HG02763 (cell line): ENCODE data around the gene LIMCH1.
"Not testable (repeated sequence)": the region's sequence is repeated elsewhere in the genome, so short reads cannot be mapped to it uniquely, and the experiment has no call there.

Experiments used
- ATAC-seq: cut with Tn5 transposase; IDR thresholded peaks from one replicate; pipeline ENCODE4 v1.9.1; 2021; ENCODE audit warnings: mild to moderate bottlenecking, moderate library complexity; ENCODE audit not compliant: unreplicated experiment

The LIMCH1 gene

GRCh38 chr4:41670982-41671381, 133.0 kb downstream of the LIMCH1 start:
- ATAC-seq = no peak

GRCh38 chr4:41678086-41678816, 140.3 kb downstream of the LIMCH1 start:
- ATAC-seq = no peak

GRCh38 chr4:41678951-41679350, 141.0 kb downstream of the LIMCH1 start:
- ATAC-seq = no peak

DNA sequence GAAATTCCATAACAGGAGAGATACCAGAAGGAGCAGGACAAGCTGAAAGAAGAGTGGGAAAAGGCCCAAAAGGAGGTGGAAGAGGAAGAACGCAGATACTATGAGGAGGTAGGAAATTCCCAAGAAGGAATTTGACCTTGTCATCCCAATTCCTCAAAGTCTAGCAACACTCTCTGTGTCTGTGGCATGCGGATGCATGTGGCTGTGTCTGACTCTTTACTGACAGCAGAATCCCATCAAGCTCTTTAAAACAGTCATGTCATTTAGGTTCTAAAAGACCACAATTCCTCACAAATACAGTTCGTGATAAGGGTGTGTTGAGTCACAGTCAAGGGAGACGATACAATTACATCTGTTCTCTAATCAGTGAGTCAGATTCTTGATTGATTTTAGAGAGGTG, 142.0 kb downstream of the LIMCH1 start:
- ATAC-seq = no peak

DNA sequence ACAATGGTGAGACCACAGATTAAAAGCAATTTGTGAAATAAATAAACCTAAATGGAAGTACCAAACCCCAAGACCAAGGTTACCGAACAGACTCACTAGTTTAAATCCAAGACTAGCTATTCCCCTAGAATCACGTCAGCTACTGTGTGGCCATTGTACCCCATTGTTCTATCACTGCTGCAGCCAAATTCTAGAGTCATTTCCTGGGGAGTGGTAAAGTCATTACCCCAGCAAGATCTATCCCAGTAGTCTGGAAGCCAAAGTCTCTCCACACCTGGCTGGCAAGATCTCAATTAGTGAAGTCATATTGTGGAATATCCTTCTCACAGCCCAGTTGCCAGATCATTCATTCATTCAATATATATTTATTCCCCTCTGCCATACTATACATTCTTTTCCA, 143.1 kb downstream of the LIMCH1 start:
- ATAC-seq = no peak

DNA sequence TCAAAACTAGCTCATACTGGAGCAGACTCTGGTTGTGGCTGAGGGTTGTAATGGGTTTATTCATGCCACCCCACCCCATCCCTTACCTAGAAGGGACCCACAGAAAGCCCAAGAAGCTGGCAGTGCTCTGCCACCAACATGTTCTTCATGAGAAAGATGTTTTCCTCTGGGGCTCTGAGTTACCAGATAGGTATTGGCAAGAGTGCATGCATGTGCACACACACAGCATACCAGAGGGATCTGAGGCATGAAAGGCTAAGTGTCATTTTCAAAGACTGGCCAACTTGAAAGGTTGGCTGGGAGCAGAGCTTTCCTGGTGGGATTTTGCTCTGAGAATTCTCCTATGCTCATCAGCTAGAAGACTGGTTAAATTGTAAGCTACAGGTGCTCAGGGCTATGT, 145.4 kb downstream of the LIMCH1 start:
- ATAC-seq = no peak

GRCh38 chr4:41686893-41687292, 148.9 kb downstream of the LIMCH1 start:
- ATAC-seq = no peak

DNA sequence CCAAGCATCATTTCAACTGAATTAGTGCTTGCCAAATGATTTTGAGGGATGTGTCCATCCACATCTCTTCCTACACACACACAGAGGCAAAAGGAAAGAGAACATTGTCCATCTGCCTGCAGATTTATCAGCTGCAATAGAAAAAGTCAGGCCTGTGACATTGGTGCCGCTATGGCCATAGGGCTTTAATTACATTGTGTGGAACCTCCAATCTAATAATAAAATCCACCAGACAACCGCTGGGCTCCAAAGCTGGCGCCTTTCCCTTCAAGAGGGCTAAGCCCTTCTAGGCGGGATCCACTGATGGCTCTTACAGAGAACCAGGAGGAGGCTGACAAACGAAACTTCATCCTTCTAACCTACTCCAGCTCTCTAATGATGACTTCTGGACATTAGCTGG, 150.0 kb downstream of the LIMCH1 start:
- ATAC-seq = no peak

- peak; percentile 57 for ATAC-seq
These were observed 154.9 kb downstream of the LIMCH1 start for GRCh38 chr4:41692717-41693345.

- no peak for ATAC-seq
These were observed 155.7 kb downstream of the LIMCH1 start for GRCh38 chr4:41693629-41694028.

- ATAC-seq = no peak
These were observed 158.2 kb downstream of the LIMCH1 start for GRCh38 chr4:41696131-41696530.

DNA sequence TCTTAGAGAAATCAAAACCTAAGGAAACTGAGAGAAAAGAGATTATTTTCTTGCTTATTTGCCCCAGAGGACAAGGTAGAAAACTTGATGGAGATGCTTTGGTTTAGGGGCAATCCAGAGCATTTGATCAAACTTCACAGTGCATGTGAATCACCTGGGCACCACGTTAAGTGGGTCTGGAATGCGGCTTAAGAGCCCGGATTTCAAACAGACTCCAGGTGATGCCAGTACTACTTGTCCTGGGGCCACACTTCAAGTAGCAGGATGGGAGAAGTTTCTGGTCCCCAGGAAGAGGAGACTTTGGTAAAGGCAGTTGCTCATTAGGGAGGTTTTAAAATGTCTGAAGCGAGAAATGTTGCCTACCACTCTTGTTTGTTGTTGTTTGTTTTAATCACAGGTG, 158.8 kb downstream of the LIMCH1 start:
- no peak for ATAC-seq

GRCh38 chr4:41701983-41702382, 164.0 kb downstream of the LIMCH1 start:
- ATAC-seq = no peak

DNA sequence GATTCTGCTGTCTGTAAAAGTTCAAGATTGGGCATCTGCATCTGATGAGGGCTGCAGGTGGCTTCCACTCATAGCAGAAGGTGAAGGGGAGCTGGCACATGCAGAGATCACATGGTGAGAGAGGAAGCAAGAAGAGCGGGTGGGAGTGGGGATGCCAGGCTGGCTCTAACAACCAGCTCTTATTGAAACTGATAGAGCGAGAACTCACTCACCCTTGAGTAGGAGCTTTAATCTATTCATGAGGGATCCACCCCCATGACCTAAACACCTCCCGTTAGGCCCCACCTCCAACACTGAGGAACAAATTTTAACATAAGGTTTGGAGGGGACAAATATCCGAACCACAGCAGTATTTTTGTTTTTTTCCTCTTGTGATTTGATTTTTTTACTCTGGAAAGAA, 164.8 kb downstream of the LIMCH1 start:
- no peak for ATAC-seq

DNA sequence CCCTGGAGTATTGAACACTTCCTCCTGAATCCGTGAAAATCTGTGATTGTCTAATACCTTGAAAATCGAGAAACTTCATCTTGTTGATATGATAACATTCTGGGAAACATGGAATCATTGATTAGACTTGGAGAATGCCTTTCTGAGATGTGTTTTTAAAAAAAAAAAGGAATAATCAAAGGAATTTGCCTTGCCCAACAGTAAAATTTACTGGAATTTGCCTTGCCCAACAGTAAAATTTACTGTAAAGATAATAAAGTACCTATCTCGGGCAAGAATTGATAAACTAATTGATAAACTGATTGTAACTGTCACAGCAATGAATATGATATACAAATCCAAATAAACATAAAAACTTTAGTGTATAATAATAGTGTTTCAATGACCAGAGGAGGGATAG, 165.8 kb downstream of the LIMCH1 start:
- no peak for ATAC-seq

GRCh38 chr4:41709844-41710481, 172.0 kb downstream of the LIMCH1 start:
- no peak for ATAC-seq

GRCh38 chr4:41711654-41712053, 173.7 kb downstream of the LIMCH1 start:
- ATAC-seq = not testable (repeated sequence)

DNA sequence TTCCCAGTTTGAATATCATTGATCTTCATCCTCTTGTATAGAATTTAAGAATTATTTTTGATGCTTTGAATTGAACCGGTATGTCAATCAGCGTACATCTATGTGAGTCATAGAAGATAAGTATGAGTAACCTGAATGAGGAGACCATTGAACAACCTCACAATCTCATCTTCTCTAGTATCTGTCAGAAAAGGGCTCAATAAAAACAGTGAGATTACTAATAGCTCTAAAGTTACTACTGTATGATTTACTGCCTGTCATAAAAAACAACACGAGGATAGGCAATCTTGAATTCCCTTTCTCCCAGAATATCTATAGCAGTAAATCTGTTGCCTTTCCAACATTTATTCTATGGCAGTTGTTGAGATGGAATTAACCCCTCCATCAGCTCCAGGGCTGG, 174.5 kb downstream of the LIMCH1 start:
- ATAC-seq = no peak

- no peak for ATAC-seq
These were observed 175.8 kb downstream of the LIMCH1 start for GRCh38 chr4:41713768-41714167.

DNA sequence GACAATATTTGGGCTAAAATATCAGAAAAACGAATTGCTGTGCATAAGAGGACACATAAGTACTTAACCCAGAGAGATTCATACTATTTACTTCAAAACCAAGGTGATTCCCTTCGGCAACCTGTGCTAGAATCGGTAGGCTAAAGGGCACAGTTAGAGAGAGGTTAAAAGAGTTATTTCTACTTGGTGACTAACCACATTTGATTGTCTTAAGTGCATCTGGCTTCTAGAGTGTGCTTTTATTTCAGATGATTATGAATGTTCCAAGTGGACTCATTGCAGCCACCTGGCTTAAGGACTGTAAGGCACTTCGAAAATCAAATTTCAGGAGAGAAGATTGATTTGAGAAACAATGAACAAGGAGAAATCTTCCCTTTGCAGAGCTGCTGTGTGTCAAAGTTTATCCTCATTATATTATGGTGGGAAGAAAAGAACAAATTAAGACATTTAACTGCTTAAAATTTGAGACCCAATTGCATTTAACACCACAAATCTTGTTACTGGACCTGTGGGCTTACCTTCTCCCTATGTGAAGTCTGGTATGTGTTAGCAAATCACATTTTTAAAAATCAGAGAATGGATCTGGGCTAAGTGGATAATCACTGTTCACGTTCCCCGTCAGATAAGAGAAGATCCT, 176.5 kb downstream of the LIMCH1 start:
- ATAC-seq = no peak

- no peak for ATAC-seq
These were observed 177.2 kb downstream of the LIMCH1 start for GRCh38 chr4:41715155-41715554.

DNA sequence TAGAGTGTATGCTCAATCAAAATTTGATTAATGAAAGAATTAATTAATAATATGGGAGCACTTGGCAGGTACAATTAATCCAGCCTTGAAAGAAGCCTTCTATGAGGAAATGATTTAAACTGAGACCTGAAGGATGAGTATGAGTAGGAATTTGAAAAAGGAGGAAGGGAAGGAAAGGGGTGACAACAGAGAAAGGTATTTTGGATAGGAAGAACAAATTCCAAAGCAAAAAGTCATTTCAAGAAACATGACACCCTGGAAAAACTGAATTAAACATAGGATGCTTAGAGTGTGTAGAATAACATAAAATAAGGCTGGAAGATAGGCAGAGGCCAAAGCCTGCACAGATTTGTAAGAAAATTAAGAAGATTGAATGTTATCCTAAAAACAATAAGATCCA, 180.9 kb downstream of the LIMCH1 start:
- ATAC-seq = no peak
